Stomach (tissue), 9 donors: ENCODE results near the gene SLA2. TPM values are rescaled to one million over a fixed set of nuclear protein-coding genes. Genes with fewer than 3 reads are reported as not detected.

ENCODE experiments used
- DNase-seq, 2 donors: peaks; one replicate each; pipeline versions ENCODE4 v3.0.0 to v3.0.0-alpha.2; 2013 to 2019
- H3K27ac ChIP-seq, 5 donors: fragments of 200-600 bp in 4 of 5; sonication (generic) in 4 of 5; one replicate each; pipeline ENCODE4 v1.5.1; 2013 to 2019; ENCODE audit warnings: mild to moderate bottlenecking in 1 of 5, moderate library complexity in 1 of 5
- H3K27me3 ChIP-seq, 3 donors: fragments of 200-600 bp; sonication (generic); one replicate each; pipeline ENCODE4 v1.5.1; 2017 to 2019; ENCODE audit warnings: mixed run types in 1 of 3
- H3K36me3 ChIP-seq, 4 donors: fragments of 200-600 bp; sonication (generic); 1 replicate in 3 of 4; 2 replicates in 1 of 4; pipeline ENCODE4 v1.5.1; 2016 to 2019
- H3K4me1 ChIP-seq, 4 donors: fragments of 200-600 bp; sonication (generic); one replicate each; pipeline ENCODE4 v1.5.1; 2016 to 2019
- H3K4me3 ChIP-seq, 4 donors: fragments of 200-600 bp; sonication (generic) in 3 of 4; one replicate each; pipeline ENCODE4 v1.5.1; 2016 to 2019; ENCODE audit warnings: mild to moderate bottlenecking in 1 of 4
- H3K9me3 ChIP-seq, 4 donors: fragments of 200-600 bp; sonication (generic); one replicate each; pipeline ENCODE4 v1.5.1; 2016 to 2019
- CTCF ChIP-seq, 7 experiments: fragments of 450-650 bp in 4 of 7; fragments of 200-600 bp in 3 of 7; sonication (generic) in 3 of 7; IDR thresholded peaks; one replicate each; pipeline ENCODE4 v1.5.1; 2016 to 2019; ENCODE audit warnings: antibody characterized with exemption in 7 of 7, control low read depth in 2 of 7, mild to moderate bottlenecking in 1 of 7
- EP300 ChIP-seq: sonication (generic); formaldehyde crosslinking; IDR thresholded peaks from one replicate; pipeline ENCODE4 v1.6.1; 2017; ENCODE audit warnings: antibody characterized with exemption
- POLR2A ChIP-seq, 4 donors: fragments of 450-650 bp; IDR thresholded peaks; one replicate each; pipeline ENCODE4 v1.6.1; 2016; ENCODE audit warnings: antibody characterized with exemption in 4 of 4, control low read depth in 2 of 4, mild to moderate bottlenecking in 1 of 4, moderate library complexity in 1 of 4
- POLR2AphosphoS5 ChIP-seq, 3 donors: sonication (generic); formaldehyde crosslinking; IDR thresholded peaks; one replicate each; pipeline ENCODE4 v1.6.1; 2016; ENCODE audit warnings: antibody characterized with exemption in 3 of 3
- WGBS, 5 donors: extraction: QIAGEN DNeasy Blood & Tissue Kit in 3 of 5; methylation state at CpG; one replicate each; pipeline versions ENCODE4 v1.1.5 to v1.1.7; 2013 to 2018; 5-methylcytosine and 5-hydroxymethylcytosine counted together
- intact Hi-C: fragments of 100-400 bp; cut with DNase I; formaldehyde crosslinking; loops from one replicate; pipeline ENCODE4 v1.15.1; 2023; ENCODE audit warnings: low total_unique reads
- polyA plus RNA-seq, 3 donors: library from polyadenylated mRNA; stranded (reverse); fragments of 200-250 nt; gene quantifications; one replicate each; pipeline ENCODE4 v1.2.3, GENCODE V29; 2013
- total RNA-seq, 5 donors: library from RNA; depleted of rRNA; stranded (reverse); fragments of >200 nt; gene quantifications; one replicate each; pipeline versions ENCODE4 v1.1.0 to v1.2.3, GENCODE V29; 2014 to 2016
- donor health status: healthy with polysubstance abuse.
- donor health status: Bipolar disorder and iron deficiency.
- donor health status: healthy.

SLA2 gene
- total and polyA plus RNA-seq, 8 donors = 0.25 to 8.7 (median 1.3) TPM; not detected in 2

- Histone ChIP-seq H3K9me3 (no peaks in the 10 kb centered on the region), H3K27ac (no peak overlapping the region), H3K4me1 (peaks cover 4 to 12% (median 9%) of the 10 kb centered on the region in 4 donors), H3K4me3 (no peak overlapping the region), H3K27me3 (no peaks in the 10 kb centered on the region), H3K36me3 (no peaks in the 10 kb centered on the region)
- TF ChIP-seq CTCF (IDR thresholded peaks at IDR 0.05) (no peak), EP300 (no peak), POLR2AphosphoS5 (IDR thresholded peaks at IDR 0.05) (no peak), POLR2A (IDR thresholded peaks at IDR 0.05) (no peak)
- DNase-seq = no peak
- intact Hi-C loops = loop anchor here (10.0 kb wide), 1 partner anchor 47 kb away; no protein-coding TSS in a partner anchor
- WGBS, 5 donors = 33 to 44% (median 40%) methylated on average over 1 of the region's 1 CpG
These were observed 44.5 kb downstream of the SLA2 start for GRCh38 chr20:36601540-36601939.

- H3K9me3 ChIP-seq = no peaks in the 10 kb centered on the region
- H3K27ac ChIP-seq = no peak overlapping the region
- H3K27me3 ChIP-seq = no peaks in the 10 kb centered on the region
- WGBS, 5 donors = 49 to 60% (median 52%) methylated on average over 5 of the region's 5 CpGs
- intact Hi-C loops = loop anchor here (10.0 kb wide), 1 partner anchor 45 kb away; no protein-coding TSS in a partner anchor
- DNase-seq = no peak
- TF ChIP-seq POLR2A (IDR thresholded peaks at IDR 0.05) = no peak
- TF ChIP-seq POLR2AphosphoS5 (IDR thresholded peaks at IDR 0.05) = no peak
- no peak for TF ChIP-seq EP300
- TF ChIP-seq CTCF (IDR thresholded peaks at IDR 0.05) = no peak
- H3K4me1 ChIP-seq = peaks cover 0 to 7% (median 2%) of the 10 kb centered on the region in 4 donors
- H3K36me3 ChIP-seq = no peaks in the 10 kb centered on the region
- no peak overlapping the region for H3K4me3 ChIP-seq
These were observed 46.1 kb downstream of the SLA2 start for GRCh38 chr20:36599912-36600345.

GRCh38 chr20:36593347-36593929 is 52.6 kb downstream of the SLA2 start:
- Histone ChIP-seq H3K4me1 (no peaks in the 10 kb centered on the region), H3K36me3 (peaks cover 7 to 35% (median 30%) of the 10 kb centered on the region in 4 donors), H3K27ac (no peak overlapping the region), H3K9me3 (no peaks in the 10 kb centered on the region), H3K4me3 (no peak overlapping the region), H3K27me3 (no peaks in the 10 kb centered on the region)
- no peak for DNase-seq
- 80 to 96% (median 89%) methylated on average over 5 of the region's 5 CpGs for WGBS, 5 donors
- TF ChIP-seq POLR2AphosphoS5 (IDR thresholded peaks at IDR 0.05) = no peak
- no peak for TF ChIP-seq CTCF (IDR thresholded peaks at IDR 0.05)
- no peak for TF ChIP-seq EP300
- no peak for TF ChIP-seq POLR2A (IDR thresholded peaks at IDR 0.05)
- intact Hi-C loops = no loop called here

- intact Hi-C loops = no loop called here
These were observed 53.9 kb downstream of the SLA2 start for GRCh38 chr20:36591854-36592641.

More at GRCh38 chr20:36591854-36592641, 53.9 kb downstream of the SLA2 start:
- Histone ChIP-seq H3K4me1 (no peaks in the 10 kb centered on the region), H3K36me3 (peaks cover 7 to 38% (median 32%) of the 10 kb centered on the region in 4 donors), H3K4me3 (no peak overlapping the region), H3K9me3 (no peaks in the 10 kb centered on the region), H3K27ac (no peak overlapping the region), H3K27me3 (no peaks in the 10 kb centered on the region)
- peak in 1 of 2 donors; percentile 69 for DNase-seq
- 68 to 84% (median 82%) methylated on average over 9 of the region's 9 CpGs for WGBS, 5 donors
- TF ChIP-seq POLR2AphosphoS5 (IDR thresholded peaks at IDR 0.05) (peak in 1 of 3 donors; percentile 22), CTCF (IDR thresholded peaks at IDR 0.05) (peak in 4 of 7 experiments; percentile 16 to 42 (median 30)), POLR2A (IDR thresholded peaks at IDR 0.05) (no peak)
